Measurements from ENCODE around the gene LTB.

The LTB gene

DNA sequence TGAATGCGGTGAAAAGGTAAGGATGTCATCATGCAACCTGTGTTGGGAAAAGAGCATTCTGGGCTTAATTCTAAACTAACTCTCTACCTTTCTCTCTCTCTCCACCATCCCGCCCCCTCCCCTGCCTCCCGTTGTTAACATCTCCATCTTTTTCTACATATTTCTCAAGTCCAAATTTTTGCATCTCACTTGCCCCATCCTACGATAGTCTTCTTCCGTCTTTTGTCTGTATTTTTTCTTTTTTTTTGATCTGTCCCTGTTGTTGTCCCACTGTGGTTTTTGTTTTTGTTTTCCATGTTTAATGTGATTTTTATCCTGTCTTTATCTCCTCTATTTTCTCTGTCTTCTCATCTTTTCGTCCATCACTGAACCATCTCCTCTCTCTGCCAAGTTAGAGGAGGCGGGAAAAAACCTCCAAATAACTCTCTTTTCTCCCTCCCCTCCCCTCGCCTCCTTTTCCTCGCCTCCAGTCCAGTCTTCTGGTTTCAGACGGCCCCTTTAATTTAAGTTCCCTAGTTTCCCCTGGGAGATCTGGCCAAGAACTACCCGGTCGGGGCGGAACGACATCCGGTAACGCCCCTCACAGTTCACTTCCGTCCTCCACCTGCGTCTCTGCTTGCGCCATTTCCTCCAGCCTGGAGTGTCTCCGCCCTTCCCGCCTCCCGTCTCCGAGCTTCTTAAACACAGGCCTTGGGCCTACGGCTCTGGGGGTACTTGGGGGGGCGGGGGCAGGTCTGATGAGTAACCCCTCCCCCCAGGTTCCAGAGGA is 35.1 kb downstream of the LTB start, which contains the start of gene NFKBIL1:
Gene NFKBIL1 (plus strand): TSS at position 651 of the 769 bp plus-strand sequence. CDS start 87 bp downstream, at position 738.
- peak; percentile 93 to 98 for DNase-seq (ENCODE audit: low read depth in 1 of 2, low spot score in 1 of 2)
- H3K4me3 ChIP-seq (replicated peaks; ENCODE audit: insufficient read depth, low read length): peak within 1 kb of the TSS; percentile 27
- no peaks in the 10 kb centered on the region for H3K27me3 ChIP-seq (ENCODE audit: insufficient read depth, poor library complexity, severe bottlenecking)
- TF ChIP-seq, protein P1, sequence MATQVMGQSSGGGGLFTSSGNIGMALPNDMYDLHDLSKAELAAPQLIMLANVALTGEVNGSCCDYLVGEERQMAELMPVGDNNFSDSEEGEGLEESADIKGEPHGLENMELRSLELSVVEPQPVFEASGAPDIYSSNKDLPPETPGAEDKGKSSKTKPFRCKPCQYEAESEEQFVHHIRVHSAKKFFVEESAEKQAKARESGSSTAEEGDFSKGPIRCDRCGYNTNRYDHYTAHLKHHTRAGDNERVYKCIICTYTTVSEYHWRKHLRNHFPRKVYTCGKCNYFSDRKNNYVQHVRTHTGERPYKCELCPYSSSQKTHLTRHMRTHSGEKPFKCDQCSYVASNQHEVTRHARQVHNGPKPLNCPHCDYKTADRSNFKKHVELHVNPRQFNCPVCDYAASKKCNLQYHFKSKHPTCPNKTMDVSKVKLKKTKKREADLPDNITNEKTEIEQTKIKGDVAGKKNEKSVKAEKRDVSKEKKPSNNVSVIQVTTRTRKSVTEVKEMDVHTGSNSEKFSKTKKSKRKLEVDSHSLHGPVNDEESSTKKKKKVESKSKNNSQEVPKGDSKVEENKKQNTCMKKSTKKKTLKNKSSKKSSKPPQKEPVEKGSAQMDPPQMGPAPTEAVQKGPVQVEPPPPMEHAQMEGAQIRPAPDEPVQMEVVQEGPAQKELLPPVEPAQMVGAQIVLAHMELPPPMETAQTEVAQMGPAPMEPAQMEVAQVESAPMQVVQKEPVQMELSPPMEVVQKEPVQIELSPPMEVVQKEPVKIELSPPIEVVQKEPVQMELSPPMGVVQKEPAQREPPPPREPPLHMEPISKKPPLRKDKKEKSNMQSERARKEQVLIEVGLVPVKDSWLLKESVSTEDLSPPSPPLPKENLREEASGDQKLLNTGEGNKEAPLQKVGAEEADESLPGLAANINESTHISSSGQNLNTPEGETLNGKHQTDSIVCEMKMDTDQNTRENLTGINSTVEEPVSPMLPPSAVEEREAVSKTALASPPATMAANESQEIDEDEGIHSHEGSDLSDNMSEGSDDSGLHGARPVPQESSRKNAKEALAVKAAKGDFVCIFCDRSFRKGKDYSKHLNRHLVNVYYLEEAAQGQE (IDR thresholded peaks at IDR 0.05; ENCODE audit: insufficient replicate concordance, low read depth): peak; percentile 21
- TF ChIP-seq, protein P2, sequence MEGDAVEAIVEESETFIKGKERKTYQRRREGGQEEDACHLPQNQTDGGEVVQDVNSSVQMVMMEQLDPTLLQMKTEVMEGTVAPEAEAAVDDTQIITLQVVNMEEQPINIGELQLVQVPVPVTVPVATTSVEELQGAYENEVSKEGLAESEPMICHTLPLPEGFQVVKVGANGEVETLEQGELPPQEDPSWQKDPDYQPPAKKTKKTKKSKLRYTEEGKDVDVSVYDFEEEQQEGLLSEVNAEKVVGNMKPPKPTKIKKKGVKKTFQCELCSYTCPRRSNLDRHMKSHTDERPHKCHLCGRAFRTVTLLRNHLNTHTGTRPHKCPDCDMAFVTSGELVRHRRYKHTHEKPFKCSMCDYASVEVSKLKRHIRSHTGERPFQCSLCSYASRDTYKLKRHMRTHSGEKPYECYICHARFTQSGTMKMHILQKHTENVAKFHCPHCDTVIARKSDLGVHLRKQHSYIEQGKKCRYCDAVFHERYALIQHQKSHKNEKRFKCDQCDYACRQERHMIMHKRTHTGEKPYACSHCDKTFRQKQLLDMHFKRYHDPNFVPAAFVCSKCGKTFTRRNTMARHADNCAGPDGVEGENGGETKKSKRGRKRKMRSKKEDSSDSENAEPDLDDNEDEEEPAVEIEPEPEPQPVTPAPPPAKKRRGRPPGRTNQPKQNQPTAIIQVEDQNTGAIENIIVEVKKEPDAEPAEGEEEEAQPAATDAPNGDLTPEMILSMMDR (IDR thresholded peaks at IDR 0.05; ENCODE audit: insufficient read depth, low read length): no peak
- peak; percentile 54; the same call in 1 of the 2 replicates for TF ChIP-seq POLR2AphosphoS5 (IDR thresholded peaks at IDR 0.05; ENCODE audit: low read depth)
- TF ChIP-seq SPI1 (IDR thresholded peaks at IDR 0.05; ENCODE audit: borderline replicate concordance, low read depth): peak; percentile 85; the same call in 1 of the 2 replicates
- peak; percentile 100 for TF ChIP-seq GABPA (IDR thresholded peaks at IDR 0.05; ENCODE audit: low read depth)
- peak within 1 kb of the TSS; percentile 51 for H3K27ac ChIP-seq (replicated peaks)

DNA sequence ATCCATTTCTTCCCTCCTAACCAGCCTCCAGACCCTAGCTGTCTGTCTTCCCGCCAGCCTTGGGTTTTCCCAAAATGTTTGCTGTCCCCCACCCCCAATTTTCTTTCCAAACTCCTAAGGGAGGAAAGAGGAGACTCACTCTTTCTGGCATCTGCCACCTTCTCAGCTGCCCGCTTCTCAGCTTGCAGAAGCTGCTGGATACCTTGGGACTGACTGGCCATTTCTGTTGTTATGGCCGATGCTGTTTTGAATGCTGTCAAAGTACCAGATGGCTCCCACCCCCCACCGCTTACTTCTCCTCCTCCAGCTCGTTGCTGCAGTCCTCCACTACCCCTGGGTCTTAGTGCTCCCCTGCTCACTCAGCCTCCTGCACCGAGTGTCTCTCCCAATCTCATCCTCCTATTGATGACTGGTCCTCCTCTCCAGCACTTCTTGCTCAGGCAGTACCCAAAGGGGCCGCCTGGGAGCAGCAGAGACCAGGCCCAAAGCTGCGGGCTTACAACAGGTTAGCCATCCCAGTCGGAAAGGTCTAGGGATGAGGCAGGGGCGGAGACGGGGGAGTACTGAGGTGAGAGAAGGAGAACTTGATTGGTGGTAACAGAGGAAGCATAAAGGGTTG is 35.8 kb downstream of the LTB start, which contains the start of gene ATP6V1G2:
Gene ATP6V1G2 (minus strand): TSS at position 270 of the 619 bp plus-strand sequence. CDS start 49 bp downstream, at position 221.
- Histone ChIP-seq H3K27me3 (ENCODE audit: insufficient read depth, poor library complexity, severe bottlenecking) (no peaks in the 10 kb centered on the region), H3K4me3 (replicated peaks; ENCODE audit: insufficient read depth, low read length) (peak within 1 kb of the TSS; percentile 27), H3K27ac (replicated peaks) (peak within 1 kb of the TSS; percentile 51)
- DNase-seq (ENCODE audit: low read depth in 1 of 2, low spot score in 1 of 2): peak; percentile 85 to 93
- TF ChIP-seq, protein P1 (IDR thresholded peaks at IDR 0.05; ENCODE audit: insufficient replicate concordance, low read depth): no peak
- TF ChIP-seq SPI1 (IDR thresholded peaks at IDR 0.05; ENCODE audit: borderline replicate concordance, low read depth): no peak
- TF ChIP-seq, protein P2 (IDR thresholded peaks at IDR 0.05; ENCODE audit: insufficient read depth, low read length): peak; percentile 91
- TF ChIP-seq GABPA (IDR thresholded peaks at IDR 0.05; ENCODE audit: low read depth): no peak; the same call in 1 of the 2 replicates

DNA sequence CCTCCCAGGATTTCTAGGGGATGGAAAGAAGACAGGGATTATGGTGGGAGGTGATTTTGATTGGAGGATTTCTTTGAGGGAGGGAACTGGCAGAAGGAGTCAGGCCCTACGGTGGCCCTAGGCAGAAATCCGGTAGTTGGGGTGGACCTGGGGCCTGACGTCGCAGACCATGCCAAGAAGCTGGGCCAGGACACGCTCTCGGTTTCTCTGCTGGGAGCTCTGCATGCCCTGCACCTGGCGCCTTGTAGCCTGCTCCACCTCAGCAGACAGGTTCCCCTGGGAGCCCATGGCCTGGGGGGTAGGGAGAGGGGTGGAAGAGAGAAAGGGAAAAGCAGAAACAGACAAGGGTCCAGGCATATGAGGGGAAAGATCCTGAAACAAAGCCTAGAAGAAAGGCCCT is 36.9 kb downstream of the LTB start:
- no peak for TF ChIP-seq GABPA (IDR thresholded peaks at IDR 0.05; ENCODE audit: low read depth)
- TF ChIP-seq, protein P1 (IDR thresholded peaks at IDR 0.05; ENCODE audit: insufficient replicate concordance, low read depth): no peak
- TF ChIP-seq SPI1 (IDR thresholded peaks at IDR 0.05; ENCODE audit: borderline replicate concordance, low read depth): no peak
- no peak for TF ChIP-seq POLR2AphosphoS5 (IDR thresholded peaks at IDR 0.05; ENCODE audit: low read depth)
- TF ChIP-seq, protein P2 (IDR thresholded peaks at IDR 0.05; ENCODE audit: insufficient read depth, low read length): no peak
- Histone ChIP-seq H3K4me3 (replicated peaks; ENCODE audit: insufficient read depth, low read length) (no peak overlapping the region), H3K27me3 (ENCODE audit: insufficient read depth, poor library complexity, severe bottlenecking) (no peaks in the 10 kb centered on the region), H3K27ac (replicated peaks) (no peak overlapping the region)
- DNase-seq (ENCODE audit: low read depth in 1 of 2, low spot score in 1 of 2): no peak
